ENCODE data around the gene PTPN14.

GRCh38 chr1:214514032-214514818, 37.2 kb downstream of the PTPN14 start:
- TF ChIP-seq, protein P1, sequence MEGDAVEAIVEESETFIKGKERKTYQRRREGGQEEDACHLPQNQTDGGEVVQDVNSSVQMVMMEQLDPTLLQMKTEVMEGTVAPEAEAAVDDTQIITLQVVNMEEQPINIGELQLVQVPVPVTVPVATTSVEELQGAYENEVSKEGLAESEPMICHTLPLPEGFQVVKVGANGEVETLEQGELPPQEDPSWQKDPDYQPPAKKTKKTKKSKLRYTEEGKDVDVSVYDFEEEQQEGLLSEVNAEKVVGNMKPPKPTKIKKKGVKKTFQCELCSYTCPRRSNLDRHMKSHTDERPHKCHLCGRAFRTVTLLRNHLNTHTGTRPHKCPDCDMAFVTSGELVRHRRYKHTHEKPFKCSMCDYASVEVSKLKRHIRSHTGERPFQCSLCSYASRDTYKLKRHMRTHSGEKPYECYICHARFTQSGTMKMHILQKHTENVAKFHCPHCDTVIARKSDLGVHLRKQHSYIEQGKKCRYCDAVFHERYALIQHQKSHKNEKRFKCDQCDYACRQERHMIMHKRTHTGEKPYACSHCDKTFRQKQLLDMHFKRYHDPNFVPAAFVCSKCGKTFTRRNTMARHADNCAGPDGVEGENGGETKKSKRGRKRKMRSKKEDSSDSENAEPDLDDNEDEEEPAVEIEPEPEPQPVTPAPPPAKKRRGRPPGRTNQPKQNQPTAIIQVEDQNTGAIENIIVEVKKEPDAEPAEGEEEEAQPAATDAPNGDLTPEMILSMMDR (IDR thresholded peaks at IDR 0.05): no peak
- no peak for TF ChIP-seq POLR2A (IDR thresholded peaks at IDR 0.05)

Data from lower leg skin (tissue), 3 donors.